AG04449 (cell line): Measurements from ENCODE around the gene ZNG1E.
"Not testable (repeated sequence)": the region's sequence is repeated elsewhere in the genome, so short reads cannot be mapped to it uniquely, and the experiment has no call there.

Experiments used
- CTCF ChIA-PET: fragments of 350-600 bp; formaldehyde crosslinking; extraction: SDS; loops from one replicate; lab custom pipeline; 2021; ENCODE audit warnings: antibody characterized with exemption; lab: Yijun Ruan, JAX
- POLR2A ChIA-PET: fragments of 400-600, 350-600 bp; formaldehyde crosslinking; extraction: SDS; loops from one replicate; lab custom pipeline; 2020; ENCODE audit warnings: antibody characterized with exemption, inconsistent platforms; lab: Yijun Ruan, JAX
- DNase-seq: peaks from one replicate; pipeline ENCODE4 v3.0.0-alpha.2; 2010; ENCODE audit warnings: low read depth, low spot score
- H3K4me3 ChIP-seq: 2 replicates; pipeline ENCODE4 v1.5.1; 2011; ENCODE audit warnings: low read depth, mild to moderate bottlenecking, control low read depth, low read length

ZNG1E gene

DNA sequence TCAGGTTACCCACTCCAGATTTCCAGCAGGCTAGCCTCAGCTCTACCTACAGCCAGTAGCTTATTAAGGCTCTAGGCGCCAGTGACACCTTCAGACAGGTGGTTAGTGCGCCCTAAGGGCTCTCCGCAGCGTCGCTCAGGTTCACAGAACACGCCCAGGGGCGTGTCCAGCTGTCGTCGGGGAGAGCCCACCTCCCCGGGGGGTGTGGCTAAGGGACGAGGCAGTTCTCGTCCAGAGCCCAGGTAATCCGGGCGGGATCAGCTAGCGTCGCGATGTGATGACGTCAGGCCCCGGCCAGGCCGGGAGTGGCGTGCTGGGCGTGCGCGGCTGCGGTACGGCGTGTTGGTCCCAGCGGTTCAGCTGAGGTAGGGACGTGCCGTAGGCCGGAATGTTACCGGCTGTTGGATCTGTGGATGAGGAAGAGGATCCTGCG, at the start of gene ZNG1E:
TSS of gene ZNG1E (plus strand) at position 340 of the 433 bp plus-strand sequence. CDS start at position 389, 49 bp downstream.
- DNase-seq, POLR2A ChIA-PET, CTCF ChIA-PET: not testable (repeated sequence)
- peak within 1 kb of the TSS; percentile 62 for H3K4me3 ChIP-seq

DNA sequence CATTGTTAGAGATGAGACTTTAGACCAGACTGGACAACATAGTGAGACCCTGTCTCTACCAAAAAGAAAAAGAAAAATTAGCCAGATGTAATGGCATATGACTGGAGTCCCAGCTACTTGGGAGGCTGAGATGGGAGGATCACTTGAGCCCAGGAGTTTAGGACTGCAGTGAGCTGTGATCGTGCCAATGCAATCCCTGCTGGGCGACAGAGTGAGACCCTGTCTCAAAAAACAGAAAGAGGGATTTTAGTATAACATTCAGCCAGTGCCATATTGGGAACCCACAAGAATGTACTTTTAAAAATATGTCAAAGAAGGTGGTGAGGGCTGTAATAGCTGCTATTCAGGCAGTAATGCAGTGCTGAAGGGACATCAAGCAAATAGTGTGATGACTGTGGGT, 2.1 kb upstream of the ZNG1E start:
- CTCF ChIA-PET, H3K4me3 ChIP-seq, DNase-seq, POLR2A ChIA-PET: not testable (repeated sequence)

DNA sequence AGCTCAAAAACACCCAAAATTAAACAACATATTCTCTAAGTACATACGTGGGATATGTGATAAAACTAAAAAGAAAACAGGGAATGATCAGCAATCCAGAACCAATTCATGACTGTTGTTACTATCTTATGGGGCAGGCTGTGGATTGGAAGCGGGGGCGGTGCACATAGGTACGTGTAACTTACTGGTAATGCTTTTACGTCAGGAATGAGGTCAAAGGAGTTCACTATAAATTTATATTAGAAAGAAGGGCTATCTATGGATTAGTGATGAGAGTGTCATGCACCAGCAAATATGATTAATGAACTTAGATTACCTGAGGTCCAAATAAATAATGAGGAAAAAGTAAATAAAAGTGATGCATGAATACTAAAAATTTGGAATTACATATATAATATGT, 710 bp upstream of the ZNG1E start:
- DNase-seq, CTCF ChIA-PET, POLR2A ChIA-PET, H3K4me3 ChIP-seq: not testable (repeated sequence)

DNA sequence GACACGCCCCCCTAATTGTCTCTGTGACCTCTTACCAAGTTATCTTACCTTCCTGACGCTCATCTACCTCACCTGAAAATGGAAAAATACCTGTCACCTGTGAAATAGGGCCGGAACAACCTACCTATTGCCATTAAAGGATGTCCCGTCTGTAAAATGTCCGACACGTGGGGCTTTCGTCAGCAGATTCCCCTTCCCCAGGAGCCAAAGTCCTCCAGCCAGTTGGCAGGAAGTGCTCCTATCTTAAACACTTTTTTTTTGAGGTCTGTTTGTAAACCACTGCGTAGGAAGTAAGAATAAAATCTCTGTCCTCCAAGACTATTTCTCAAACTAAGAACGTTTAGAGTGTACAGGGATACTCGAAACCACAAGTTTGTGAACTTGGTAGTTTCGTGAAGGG, 661 bp downstream of the ZNG1E start:
- CTCF ChIA-PET: not testable (repeated sequence)

DNA sequence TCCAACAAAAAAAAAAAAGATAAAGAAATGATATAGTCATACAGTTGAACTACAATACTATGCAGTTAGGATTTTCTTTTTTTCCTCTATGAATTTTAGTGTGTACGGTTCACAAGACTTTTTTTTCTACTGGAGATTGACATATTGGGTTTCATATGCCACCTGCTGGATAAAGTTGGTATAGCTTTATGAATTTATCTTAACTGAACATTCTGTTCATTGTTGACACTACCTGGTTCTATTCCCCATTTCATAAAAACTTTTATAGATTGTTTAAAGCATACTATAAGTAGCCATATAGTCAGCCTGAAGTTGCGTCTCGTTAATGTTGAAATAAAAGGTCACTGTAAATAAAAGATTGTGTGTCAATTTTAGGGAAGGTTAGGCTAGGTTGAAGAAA, 2.8 kb downstream of the ZNG1E start:
- POLR2A ChIA-PET, H3K4me3 ChIP-seq, CTCF ChIA-PET, DNase-seq: not testable (repeated sequence)

More for the DNA sequence above, 661 bp downstream of the ZNG1E start:
- H3K4me3 ChIP-seq: peak overlapping the region; percentile 33; the same call in 1 of the 2 replicates
- DNase-seq, POLR2A ChIA-PET: not testable (repeated sequence)

DNA sequence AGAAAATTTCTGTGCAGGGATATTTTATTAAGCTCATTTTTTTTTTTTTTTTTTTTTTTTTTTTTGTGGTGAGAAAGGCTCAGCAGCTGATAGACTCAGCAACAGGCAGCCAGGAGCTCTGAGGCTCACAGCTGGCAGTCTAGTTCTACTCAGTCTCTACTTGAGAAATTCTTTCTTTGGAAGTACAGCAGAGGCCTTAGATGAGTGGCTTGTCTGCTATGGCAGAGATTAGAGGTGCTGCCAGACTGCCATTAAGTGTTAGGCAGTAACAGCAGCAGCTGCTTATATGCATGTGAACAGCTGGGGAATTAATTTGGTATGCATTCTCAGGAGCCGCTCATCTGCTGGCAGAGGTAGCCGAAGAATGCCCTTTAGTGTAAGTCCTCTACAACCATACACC, 27.8 kb downstream of the ZNG1E start:
- H3K4me3 ChIP-seq, DNase-seq, POLR2A ChIA-PET, CTCF ChIA-PET: not testable (repeated sequence)

DNA sequence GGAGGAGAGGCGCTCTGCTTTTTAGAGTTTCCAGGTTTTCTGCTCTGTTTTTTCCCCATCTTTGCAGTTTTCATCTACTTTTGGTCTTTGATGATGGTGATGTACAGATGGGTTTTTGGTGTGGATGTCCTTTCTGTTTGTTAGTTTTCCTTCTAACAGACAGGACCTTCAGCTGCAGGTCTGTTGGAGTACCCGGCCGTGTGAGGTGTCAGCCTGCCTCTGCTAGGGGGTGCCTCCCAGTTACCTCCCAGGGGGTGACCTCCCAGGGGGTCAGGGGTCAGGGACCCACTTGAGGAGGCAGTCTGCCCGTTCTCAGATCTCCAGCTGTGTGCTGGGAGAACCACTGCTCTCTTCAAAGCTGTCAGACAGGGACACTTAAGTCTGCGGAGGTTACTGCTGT, 38.7 kb downstream of the ZNG1E start:
- CTCF ChIA-PET, POLR2A ChIA-PET, H3K4me3 ChIP-seq, DNase-seq: not testable (repeated sequence)

DNA sequence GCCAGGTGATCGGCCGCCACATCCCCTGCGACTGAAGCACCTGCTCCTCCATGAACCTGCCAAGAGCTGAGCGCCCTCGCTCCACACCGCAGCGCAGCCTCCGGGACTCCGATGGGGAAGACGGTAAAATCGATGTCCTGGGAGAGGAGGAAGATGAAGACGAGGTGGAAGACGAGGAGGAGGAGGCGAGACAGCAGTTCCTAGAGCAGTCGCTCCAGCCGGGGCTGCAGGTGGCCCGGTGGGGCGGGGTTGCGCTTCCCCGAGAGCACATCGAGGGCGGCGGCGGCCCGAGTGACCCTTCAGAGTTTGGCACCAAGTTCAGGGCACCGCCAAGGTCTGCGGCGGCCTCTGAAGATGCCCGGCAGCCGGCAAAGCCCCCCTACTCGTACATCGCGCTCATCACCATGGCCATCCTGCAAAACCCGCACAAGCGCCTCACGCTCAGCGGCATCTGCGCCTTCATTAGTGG, 61.4 kb downstream of the ZNG1E start, which contains the start of gene FOXD4L4:
TSS of gene FOXD4L4 (plus strand) at position 51 of the 469 bp plus-strand sequence. CDS start at position 51, 0 bp downstream.
- CTCF ChIA-PET: not testable (repeated sequence)

DNA sequence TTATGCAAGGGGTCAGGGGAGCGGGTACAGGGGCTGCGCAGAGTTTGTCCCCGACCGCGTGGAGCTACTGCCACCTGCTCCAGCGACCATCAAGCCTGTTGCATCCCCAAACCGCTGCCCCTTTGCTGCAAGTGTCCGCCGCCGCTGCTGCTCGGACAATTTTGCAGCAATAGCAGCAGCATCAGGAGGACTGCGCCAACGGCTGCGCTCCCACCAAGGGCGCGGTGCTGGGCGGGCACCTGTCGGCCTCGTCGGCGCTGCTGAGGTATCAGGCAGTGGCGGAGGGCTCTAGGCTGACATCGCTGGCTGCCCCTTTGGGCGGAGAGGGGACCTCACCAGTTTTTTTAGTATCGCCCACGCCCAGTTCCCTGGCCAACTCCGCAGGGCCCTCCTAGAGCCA, 62.4 kb downstream of the ZNG1E start:
- DNase-seq, CTCF ChIA-PET, POLR2A ChIA-PET, H3K4me3 ChIP-seq: not testable (repeated sequence)

More for the DNA sequence above, 61.4 kb downstream of the ZNG1E start, which contains the start of gene FOXD4L4:
- DNase-seq, H3K4me3 ChIP-seq, POLR2A ChIA-PET: not testable (repeated sequence)
